Choroid plexus epithelial cell (primary cell): ENCODE measurements around the gene ELMO1.

ENCODE experiments used
- DNase-seq: peaks from one replicate; pipeline ENCODE4 v3.0.0-alpha.2; 2010; ENCODE audit warnings: low read depth
- H3K4me3 ChIP-seq: 2 replicates; pipeline ENCODE4 v1.5.1; 2011; ENCODE audit warnings: low read depth, mild to moderate bottlenecking, control low read depth, low read length, moderate library complexity
- TF ChIP-seq, protein P1 (sequence below): conservative IDR thresholded peaks from 2 replicates; pipeline ENCODE4 v1.5.1; 2011; ENCODE audit warnings: low read depth, mild to moderate bottlenecking, control low read depth, inconsistent platforms, low read length, moderate library complexity

ELMO1 gene

GRCh38 chr7:37475646-37476045, 27.0 kb upstream of the ELMO1 start:
- no peak for DNase-seq
- TF ChIP-seq, protein P1, sequence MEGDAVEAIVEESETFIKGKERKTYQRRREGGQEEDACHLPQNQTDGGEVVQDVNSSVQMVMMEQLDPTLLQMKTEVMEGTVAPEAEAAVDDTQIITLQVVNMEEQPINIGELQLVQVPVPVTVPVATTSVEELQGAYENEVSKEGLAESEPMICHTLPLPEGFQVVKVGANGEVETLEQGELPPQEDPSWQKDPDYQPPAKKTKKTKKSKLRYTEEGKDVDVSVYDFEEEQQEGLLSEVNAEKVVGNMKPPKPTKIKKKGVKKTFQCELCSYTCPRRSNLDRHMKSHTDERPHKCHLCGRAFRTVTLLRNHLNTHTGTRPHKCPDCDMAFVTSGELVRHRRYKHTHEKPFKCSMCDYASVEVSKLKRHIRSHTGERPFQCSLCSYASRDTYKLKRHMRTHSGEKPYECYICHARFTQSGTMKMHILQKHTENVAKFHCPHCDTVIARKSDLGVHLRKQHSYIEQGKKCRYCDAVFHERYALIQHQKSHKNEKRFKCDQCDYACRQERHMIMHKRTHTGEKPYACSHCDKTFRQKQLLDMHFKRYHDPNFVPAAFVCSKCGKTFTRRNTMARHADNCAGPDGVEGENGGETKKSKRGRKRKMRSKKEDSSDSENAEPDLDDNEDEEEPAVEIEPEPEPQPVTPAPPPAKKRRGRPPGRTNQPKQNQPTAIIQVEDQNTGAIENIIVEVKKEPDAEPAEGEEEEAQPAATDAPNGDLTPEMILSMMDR: no peak
- no peak overlapping the region for H3K4me3 ChIP-seq

GRCh38 chr7:37471619-37472018, 23.0 kb upstream of the ELMO1 start:
- no peak for DNase-seq
- TF ChIP-seq, protein P1: no peak

DNA sequence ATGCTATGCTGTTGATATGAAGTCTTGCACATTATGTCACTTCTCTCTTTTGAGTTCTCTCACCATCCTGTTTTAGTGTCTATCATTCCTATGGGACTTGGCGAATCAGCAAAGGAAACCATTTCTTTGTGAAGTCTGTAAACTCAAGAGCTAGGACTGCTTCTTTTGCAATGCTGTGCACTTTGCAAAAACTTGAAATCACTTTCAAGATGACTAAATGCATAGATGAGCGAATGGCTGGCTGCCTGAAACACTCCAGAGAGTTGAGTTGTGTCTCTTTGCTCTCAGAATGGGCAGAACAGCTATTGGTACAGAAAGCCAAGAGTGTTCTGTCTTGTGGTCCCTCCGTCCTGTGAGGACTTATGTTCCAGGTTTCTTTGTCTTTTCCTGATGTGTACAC, 18.3 kb upstream of the ELMO1 start:
- no peak overlapping the region for H3K4me3 ChIP-seq
- DNase-seq: no peak
- TF ChIP-seq, protein P1: no peak

More at GRCh38 chr7:37471619-37472018, 23.0 kb upstream of the ELMO1 start:
- no peak overlapping the region for H3K4me3 ChIP-seq

GRCh38 chr7:37462138-37462537, 13.5 kb upstream of the ELMO1 start:
- H3K4me3 ChIP-seq: no peak overlapping the region
- DNase-seq: no peak
- TF ChIP-seq, protein P1: no peak

GRCh38 chr7:37455081-37455480, 6.4 kb upstream of the ELMO1 start:
- no peak overlapping the region for H3K4me3 ChIP-seq
- TF ChIP-seq, protein P1: no peak
- DNase-seq: no peak

DNA sequence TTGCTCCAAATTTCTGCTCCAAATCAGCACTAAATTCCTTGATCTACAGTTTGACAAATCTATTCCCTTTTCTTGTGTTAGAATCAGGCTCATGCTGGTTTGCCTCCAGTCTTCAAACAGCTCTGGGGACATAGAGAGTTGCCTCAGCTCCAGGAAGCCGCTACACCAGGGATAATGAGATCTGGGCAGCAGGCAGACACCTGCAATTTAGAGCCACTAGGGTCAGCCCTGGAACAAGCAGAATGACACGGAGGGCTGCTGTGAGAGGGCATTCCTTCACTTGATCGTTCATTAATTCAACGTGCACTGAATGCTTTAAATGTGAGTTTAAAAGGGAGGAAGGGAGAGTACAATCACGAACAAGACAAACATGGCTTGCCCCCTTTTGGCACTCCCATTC, 3.7 kb upstream of the ELMO1 start:
- TF ChIP-seq, protein P1: no peak
- no peak for DNase-seq
- no peak overlapping the region for H3K4me3 ChIP-seq

DNA sequence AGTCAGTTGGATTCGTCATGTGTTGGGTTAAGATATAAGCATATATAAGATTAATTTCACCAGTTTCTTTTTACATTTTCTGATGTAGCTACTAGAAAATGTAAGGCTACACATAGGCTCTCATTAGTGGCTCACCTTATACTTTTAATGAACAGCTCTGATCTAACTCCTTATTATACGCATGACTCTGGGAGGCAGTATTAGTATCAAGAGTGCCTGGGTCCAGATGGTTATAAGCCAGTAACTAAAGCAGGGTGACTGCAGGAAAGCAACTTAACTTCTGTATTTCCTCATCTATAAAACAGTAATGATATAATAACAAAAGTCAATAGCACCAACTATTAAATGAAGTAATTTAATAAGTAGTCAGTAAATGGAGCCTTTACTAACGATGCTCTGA, 1.4 kb upstream of the ELMO1 start:
- TF ChIP-seq, protein P1: no peak
- no peak overlapping the region for H3K4me3 ChIP-seq
- DNase-seq: no peak
